HepG2 (cell line): ENCODE results near the gene NUBP2. TPM values are rescaled to one million over a fixed set of nuclear protein-coding genes. Genes with fewer than 3 reads are reported as not detected.

Source experiments
- ATM ChIP-seq: fragments of 450-650 bp; IDR thresholded peaks from 2 replicates; pipeline ENCODE4 v1.7.1; 2017; ENCODE audit warnings: mild to moderate bottlenecking, borderline replicate concordance
- CREB1 ChIP-seq, 2 experiments: fragments of 450-650 bp in 1 of 2; IDR thresholded peaks; 2 replicates each; pipeline ENCODE4 v1.6.1; 2016 to 2017; ENCODE audit warnings: control low read depth in 1 of 2, mild to moderate bottlenecking in 1 of 2, missing compliant biosample characterization in 1 of 2, missing genetic modification characterization in 1 of 2
- KLF15 ChIP-seq: sonication (generic); formaldehyde crosslinking; IDR thresholded peaks from 2 replicates; pipeline ENCODE4 v1.8.1; 2023; ENCODE audit warnings: borderline replicate concordance, mild to moderate bottlenecking, inconsistent platforms, missing genetic modification reagents, mixed read lengths
- MTA3 ChIP-seq: sonication (generic); formaldehyde crosslinking; IDR thresholded peaks from 2 replicates; pipeline ENCODE4 v1.4.0; 2020; ENCODE audit warnings: missing genetic modification reagents
- RORA ChIP-seq: sonication (generic); formaldehyde crosslinking; IDR thresholded peaks from 2 replicates; pipeline ENCODE4 v1.5.0; 2020; ENCODE audit warnings: mild to moderate bottlenecking, missing genetic modification reagents, moderate library complexity
- SOX5 ChIP-seq: IDR thresholded peaks from 2 replicates; pipeline ENCODE4 v1.6.1; 2016; ENCODE audit warnings: borderline replicate concordance
- SYNCRIP ChIP-seq: fragments of 200-400 bp; formaldehyde crosslinking; IDR thresholded peaks from 2 replicates; pipeline ENCODE4 v1.6.1; 2018; ENCODE audit warnings: mild to moderate bottlenecking, low read depth, low read length; ENCODE audit not compliant: insufficient read depth
- ZFAT ChIP-seq: sonication (generic); formaldehyde crosslinking; conservative IDR thresholded peaks from 2 replicates; pipeline ENCODE4 v1.8.1; 2023; ENCODE audit warnings: missing genetic modification reagents, inconsistent platforms
- ZNF143 ChIP-seq: sonication (generic); formaldehyde crosslinking; IDR thresholded peaks from 2 replicates; pipeline ENCODE4 v1.4.0; 2020; ENCODE audit warnings: missing genetic modification reagents
- ZNF17 ChIP-seq: sonication (generic); formaldehyde crosslinking; IDR thresholded peaks from 2 replicates; pipeline ENCODE4 v1.5.0; 2020; ENCODE audit warnings: mild to moderate bottlenecking, missing genetic modification reagents
- ZNF282 ChIP-seq: fragments of 450-650 bp; IDR thresholded peaks from 2 replicates; pipeline ENCODE4 v1.6.1; 2018; ENCODE audit not compliant: partially characterized antibody
- ZNF546 ChIP-seq: sonication (generic); formaldehyde crosslinking; conservative IDR thresholded peaks from 2 replicates; pipeline ENCODE4 v1.8.1; 2023; ENCODE audit warnings: mild to moderate bottlenecking, missing genetic modification reagents
- polyA plus RNA-seq, 8 experiments: library from polyadenylated mRNA; depleted of rRNA in 3 of 8; stranded (reverse) in 7 of 8; unstranded in 1 of 8; fragments of >200 nt; fragmentation: Illumina TruSeq in 4 of 8; extraction: Trizol in 4 of 8; gene quantifications; 2 replicates each; pipeline versions ENCODE4 v1.2.1 to v1.2.3, GENCODE V29; 2011 to 2016; ENCODE audit warnings: low read depth in 4 of 8, missing spikeins in 1 of 8, mixed read lengths in 1 of 8; ENCODE audit not compliant: insufficient read depth in 1 of 8
- total RNA-seq, 5 experiments: library from RNA; depleted of rRNA; stranded (reverse); fragments of >200 nt; fragmentation: Illumina TruSeq; extraction: Trizol; gene quantifications; 2 replicates each; pipeline ENCODE4 v1.2.3, GENCODE V29; 2016; ENCODE audit warnings: low read depth in 1 of 5
- TF ChIP-seq, protein P1 (sequence below): sonication (generic); formaldehyde crosslinking; conservative IDR thresholded peaks from 2 replicates; pipeline ENCODE4 v1.8.1; 2023; ENCODE audit warnings: missing genetic modification reagents
- TF ChIP-seq, protein P2 (sequence below): sonication (generic); formaldehyde crosslinking; IDR thresholded peaks from 2 replicates; pipeline ENCODE4 v1.5.0; 2020; ENCODE audit warnings: missing genetic modification reagents, mild to moderate bottlenecking, borderline replicate concordance
- TF ChIP-seq, protein P3 (sequence below): sonication (generic); formaldehyde crosslinking; IDR thresholded peaks from 2 replicates; pipeline ENCODE4 v1.9.0; 2021; ENCODE audit warnings: missing genetic modification reagents, mild to moderate bottlenecking, borderline replicate concordance
- TF ChIP-seq, protein P4 (sequence below): IDR thresholded peaks from 2 replicates; pipeline ENCODE4 v1.6.1; 2016; ENCODE audit warnings: missing biosample characterization, missing genetic modification reagents, low read depth
- TF ChIP-seq, protein P5 (sequence below): sonication (generic); formaldehyde crosslinking; conservative IDR thresholded peaks from 2 replicates; pipeline ENCODE4 v1.4.0; 2020; ENCODE audit warnings: mild to moderate bottlenecking, missing genetic modification reagents, moderate library complexity

The NUBP2 gene
- total and polyA plus RNA-seq, 2 of the 13 experiments (the other 11 are each of a cell fraction or from before 2014, with no cell fraction given), result 25.7 to 61.5 TPM

DNA sequence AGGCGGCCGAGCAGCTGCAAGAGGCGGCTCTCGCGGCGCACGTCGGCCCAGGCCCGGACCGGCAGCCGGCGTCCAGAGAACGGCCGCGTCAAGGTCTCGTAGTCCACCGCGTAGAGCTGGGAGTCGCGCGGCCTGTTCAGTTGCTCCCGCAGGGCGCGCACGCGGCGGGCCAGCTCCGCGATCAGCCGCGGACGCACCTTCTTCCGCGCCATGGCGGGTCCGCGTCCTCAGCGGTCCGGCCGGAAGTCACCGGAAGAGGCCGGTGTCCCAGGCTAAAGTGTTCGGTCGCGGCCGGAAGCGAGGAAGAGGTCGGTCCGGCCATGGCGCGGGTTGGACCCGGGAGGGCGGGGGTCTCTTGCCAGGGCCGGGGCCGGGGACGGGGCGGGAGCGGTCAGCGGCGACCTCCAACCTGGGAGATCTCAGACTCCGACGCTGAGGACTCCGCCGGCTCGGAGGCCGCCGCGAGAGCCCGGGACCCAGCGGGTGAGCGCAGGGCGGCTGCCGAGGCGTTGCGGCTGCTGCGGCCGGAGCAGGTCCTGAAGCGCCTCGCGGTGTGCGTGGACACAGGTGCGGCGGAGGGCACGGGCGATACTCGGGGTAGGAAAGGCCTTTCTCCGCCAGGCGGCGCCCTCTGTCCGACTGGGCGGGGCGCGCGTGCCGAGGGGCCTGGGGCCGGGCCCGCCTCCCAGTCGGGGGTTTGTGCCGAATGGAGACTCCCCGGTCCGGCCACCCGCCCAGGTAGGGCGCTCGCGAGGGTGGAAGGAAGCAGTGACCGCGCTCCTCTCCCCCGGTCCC lies 9.7 kb upstream of the NUBP2 start, which contains the start of gene MRPS34 (continued):
- TF ChIP-seq, protein P1, sequence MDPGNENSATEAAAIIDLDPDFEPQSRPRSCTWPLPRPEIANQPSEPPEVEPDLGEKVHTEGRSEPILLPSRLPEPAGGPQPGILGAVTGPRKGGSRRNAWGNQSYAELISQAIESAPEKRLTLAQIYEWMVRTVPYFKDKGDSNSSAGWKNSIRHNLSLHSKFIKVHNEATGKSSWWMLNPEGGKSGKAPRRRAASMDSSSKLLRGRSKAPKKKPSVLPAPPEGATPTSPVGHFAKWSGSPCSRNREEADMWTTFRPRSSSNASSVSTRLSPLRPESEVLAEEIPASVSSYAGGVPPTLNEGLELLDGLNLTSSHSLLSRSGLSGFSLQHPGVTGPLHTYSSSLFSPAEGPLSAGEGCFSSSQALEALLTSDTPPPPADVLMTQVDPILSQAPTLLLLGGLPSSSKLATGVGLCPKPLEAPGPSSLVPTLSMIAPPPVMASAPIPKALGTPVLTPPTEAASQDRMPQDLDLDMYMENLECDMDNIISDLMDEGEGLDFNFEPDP (CRISPR knock-in tag), result peak; percentile 95; the same call in 1 of the 2 replicates
- no peak for TF ChIP-seq SYNCRIP
- peak; percentile 17; the same call in 1 of the 2 replicates for TF ChIP-seq SOX5 (CRISPR knock-in tag)
- no peak for TF ChIP-seq MTA3 (CRISPR knock-in tag)
- peak; percentile 51; the same call in 1 of the 2 replicates for TF ChIP-seq ZNF143 (CRISPR knock-in tag)
- TF ChIP-seq, protein P2, sequence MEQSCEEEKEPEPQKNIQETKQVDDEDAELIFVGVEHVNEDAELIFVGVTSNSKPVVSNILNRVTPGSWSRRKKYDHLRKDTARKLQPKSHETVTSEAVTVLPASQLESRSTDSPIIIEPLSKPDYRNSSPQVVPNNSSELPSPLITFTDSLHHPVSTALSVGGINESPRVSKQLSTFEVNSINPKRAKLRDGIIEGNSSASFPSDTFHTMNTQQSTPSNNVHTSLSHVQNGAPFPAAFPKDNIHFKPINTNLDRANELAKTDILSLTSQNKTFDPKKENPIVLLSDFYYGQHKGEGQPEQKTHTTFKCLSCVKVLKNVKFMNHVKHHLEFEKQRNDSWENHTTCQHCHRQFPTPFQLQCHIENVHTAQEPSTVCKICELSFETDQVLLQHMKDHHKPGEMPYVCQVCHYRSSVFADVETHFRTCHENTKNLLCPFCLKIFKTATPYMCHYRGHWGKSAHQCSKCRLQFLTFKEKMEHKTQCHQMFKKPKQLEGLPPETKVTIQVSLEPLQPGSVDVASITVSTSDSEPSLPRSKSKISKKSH, result no peak
- TF ChIP-seq, protein P3, sequence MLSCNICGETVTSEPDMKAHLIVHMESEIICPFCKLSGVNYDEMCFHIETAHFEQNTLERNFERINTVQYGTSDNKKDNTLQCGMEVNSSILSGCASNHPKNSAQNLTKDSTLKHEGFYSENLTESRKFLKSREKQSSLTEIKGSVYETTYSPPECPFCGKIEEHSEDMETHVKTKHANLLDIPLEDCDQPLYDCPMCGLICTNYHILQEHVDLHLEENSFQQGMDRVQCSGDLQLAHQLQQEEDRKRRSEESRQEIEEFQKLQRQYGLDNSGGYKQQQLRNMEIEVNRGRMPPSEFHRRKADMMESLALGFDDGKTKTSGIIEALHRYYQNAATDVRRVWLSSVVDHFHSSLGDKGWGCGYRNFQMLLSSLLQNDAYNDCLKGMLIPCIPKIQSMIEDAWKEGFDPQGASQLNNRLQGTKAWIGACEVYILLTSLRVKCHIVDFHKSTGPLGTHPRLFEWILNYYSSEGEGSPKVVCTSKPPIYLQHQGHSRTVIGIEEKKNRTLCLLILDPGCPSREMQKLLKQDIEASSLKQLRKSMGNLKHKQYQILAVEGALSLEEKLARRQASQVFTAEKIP (CRISPR knock-in tag), result no peak
- TF ChIP-seq ZNF546 (CRISPR knock-in tag), result no peak; the same call in 1 of the 2 replicates
- 0 out of 2 replicates have a peak, but pooled peaks have one; percentile 41 for TF ChIP-seq KLF15 (CRISPR knock-in tag)
- no peak for TF ChIP-seq ATM
- TF ChIP-seq ZFAT (CRISPR knock-in tag), result no peak
- no peak for TF ChIP-seq ZNF282
- TF ChIP-seq, protein P4, sequence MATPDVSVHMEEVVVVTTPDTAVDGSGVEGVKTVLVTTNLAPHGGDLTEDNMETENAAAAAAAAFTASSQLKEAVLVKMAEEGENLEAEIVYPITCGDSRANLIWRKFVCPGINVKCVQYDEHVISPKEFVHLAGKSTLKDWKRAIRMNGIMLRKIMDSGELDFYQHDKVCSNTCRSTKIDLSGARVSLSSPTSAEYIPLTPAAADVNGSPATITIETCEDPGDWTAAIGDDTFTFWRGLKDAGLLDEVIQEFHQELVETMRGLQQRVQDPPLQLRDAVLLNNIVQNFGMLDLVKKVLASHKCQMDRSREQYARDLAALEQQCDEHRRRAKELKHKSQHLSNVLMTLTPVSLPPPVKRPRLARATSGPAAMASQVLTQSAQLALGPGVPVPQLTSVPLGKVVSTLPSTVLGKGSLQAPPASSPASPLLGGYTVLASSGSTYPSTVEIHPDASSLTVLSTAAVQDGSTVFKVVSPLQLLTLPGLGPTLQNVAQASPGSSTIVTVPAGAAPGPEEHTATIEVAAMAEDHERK, result no peak; the same call in 1 of the 2 replicates
- TF ChIP-seq, protein P5, sequence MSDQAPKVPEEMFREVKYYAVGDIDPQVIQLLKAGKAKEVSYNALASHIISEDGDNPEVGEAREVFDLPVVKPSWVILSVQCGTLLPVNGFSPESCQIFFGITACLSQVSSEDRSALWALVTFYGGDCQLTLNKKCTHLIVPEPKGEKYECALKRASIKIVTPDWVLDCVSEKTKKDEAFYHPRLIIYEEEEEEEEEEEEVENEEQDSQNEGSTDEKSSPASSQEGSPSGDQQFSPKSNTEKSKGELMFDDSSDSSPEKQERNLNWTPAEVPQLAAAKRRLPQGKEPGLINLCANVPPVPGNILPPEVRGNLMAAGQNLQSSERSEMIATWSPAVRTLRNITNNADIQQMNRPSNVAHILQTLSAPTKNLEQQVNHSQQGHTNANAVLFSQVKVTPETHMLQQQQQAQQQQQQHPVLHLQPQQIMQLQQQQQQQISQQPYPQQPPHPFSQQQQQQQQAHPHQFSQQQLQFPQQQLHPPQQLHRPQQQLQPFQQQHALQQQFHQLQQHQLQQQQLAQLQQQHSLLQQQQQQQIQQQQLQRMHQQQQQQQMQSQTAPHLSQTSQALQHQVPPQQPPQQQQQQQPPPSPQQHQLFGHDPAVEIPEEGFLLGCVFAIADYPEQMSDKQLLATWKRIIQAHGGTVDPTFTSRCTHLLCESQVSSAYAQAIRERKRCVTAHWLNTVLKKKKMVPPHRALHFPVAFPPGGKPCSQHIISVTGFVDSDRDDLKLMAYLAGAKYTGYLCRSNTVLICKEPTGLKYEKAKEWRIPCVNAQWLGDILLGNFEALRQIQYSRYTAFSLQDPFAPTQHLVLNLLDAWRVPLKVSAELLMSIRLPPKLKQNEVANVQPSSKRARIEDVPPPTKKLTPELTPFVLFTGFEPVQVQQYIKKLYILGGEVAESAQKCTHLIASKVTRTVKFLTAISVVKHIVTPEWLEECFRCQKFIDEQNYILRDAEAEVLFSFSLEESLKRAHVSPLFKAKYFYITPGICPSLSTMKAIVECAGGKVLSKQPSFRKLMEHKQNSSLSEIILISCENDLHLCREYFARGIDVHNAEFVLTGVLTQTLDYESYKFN (CRISPR knock-in tag), result peak; percentile 31; the same call in 1 of the 2 replicates
- no peak for TF ChIP-seq ZNF17 (CRISPR knock-in tag)
- peak; percentile 13; the same call in 1 of the 2 replicates for TF ChIP-seq CREB1 (IDR thresholded peaks at IDR 0.05)
- TF ChIP-seq CREB1 (CRISPR knock-in tag; IDR thresholded peaks at IDR 0.05), result no peak
- no peak for TF ChIP-seq RORA (CRISPR knock-in tag)
